Stimulated activated CD4-positive, alpha-beta T cell treated with anti-CD3 and anti-CD28 coated beads, Interleukin-12 subunit alpha, Interleukin-12 subunit beta, amount 100 ng/mL, for 4 hours (primary cell): ENCODE data around the gene OXLD1.

Experiments used
- DNase-seq: peaks from one replicate; pipeline ENCODE4 v3.0.0-alpha.2; 2020

The OXLD1 gene

DNA sequence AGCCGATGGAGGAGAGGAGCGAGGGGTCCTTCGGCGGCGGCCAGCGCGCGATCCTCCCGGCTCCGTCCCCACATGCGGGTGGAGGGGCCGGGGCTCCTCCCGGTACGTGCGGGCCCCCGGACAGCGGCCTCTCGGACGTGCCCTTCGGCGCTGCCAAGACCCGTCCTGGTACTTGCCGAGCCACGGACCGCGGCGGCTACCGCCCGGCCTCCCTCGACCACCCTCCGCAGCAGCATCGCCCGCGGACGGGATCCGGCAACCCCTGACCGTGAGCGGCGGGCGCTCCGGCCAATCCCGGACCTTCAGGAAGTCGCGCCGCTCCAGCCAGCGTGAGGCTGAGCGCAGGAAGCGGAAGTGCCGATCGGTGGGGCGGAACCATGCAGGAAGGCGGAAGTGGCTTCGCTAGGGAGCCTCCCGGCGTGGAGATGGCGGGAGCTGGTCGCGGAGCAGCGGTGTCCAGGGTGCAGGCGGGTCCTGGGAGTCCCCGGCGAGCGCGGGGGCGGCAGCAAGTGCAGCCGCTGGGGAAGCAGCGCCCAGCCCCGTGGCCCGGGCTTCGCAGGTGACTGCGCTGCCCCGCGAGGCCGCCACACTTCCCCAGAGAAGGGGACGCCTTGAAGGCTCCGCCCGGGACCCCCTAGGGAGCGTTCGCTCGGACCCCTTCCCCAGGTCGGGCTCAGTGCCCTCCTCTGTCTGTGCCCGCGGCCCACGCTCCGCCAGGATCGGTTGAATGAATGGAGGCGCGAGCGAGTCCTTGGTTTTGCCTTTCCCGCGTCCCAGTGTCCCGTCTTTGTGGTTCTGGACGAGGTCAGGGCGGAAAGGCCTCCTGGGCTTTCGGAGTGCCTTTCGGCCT lies at the start of gene OXLD1, which contains the start of gene CCDC137:
Gene OXLD1 (minus strand): TSS at position 264 of the 850 bp plus-strand sequence. CDS start 28 bp downstream, at position 236.
Gene CCDC137 (plus strand): TSS at position 396 of the 850 bp plus-strand sequence. CDS start 30 bp downstream, at position 426.
- DNase-seq = peak; percentile 90

DNA sequence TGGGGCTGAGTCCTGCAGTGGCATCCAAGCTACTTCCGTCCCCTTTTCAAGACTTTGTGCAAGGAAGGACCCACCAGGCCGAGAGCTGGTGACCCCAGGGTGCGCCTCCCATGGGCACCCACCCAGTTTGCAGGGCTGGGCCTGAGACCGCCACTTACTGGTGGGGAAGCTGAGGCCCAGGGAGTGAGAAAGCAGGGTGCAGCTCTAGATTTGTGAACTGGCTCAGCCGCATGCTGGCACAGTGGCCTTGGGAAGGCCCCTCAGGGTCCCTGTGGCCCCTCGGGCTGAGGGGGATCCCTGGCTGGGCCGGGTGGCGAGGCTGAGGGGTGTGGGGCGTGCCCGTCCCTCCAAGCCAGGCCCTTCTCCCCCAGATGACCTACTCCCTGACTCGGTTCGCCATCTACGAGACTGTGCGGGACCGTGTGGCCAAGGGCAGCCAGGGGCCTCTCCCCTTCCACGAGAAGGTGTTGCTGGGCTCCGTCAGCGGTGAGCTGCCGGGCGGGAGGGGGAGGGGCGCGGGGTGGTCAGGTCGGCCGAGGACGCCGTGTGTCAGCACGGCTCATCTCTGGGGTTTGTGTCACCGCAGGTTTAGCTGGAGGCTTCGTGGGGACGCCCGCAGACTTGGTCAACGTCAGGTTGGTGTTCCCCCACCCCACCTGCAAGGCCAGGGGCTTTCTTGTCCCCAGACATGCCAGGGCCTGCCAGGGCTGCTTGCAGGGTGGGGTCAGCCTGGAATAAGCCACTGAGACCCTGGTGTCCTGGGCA lies 48.9 kb upstream of the OXLD1 start:
- DNase-seq = no peak

DNA sequence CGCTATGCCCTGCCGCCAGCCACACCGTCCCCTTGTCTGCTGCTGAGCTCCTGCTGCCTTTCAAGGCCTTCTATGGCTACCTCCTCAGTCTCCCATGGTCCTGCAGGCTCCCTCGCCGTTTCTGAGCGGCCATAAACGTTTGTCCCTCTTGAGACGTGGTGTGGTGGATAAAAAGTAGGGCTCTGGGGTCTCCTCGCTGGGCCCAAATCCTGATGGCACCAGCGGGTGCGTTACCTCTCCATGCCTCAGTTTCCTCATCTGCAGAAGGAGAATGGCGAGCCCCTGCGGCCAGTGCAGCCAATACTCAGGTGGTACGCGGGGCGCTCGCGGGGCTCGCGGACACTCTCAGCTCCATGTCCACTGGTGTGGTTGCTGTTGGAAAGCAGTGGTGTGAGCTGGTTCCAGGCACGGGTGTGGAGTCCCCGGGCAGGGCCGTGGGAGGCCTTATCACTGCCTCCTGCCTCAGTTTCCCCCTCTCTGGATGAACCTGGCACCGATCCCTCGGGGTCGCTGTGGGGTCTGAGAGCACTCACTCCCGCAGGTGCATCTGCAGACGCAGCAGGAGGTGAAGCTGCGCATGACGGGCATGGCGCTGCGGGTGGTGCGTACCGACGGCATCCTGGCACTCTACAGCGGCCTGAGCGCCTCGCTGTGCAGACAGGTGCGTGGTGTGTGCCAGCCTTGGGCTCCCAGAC lies 48.2 kb upstream of the OXLD1 start:
- no peak for DNase-seq

DNA sequence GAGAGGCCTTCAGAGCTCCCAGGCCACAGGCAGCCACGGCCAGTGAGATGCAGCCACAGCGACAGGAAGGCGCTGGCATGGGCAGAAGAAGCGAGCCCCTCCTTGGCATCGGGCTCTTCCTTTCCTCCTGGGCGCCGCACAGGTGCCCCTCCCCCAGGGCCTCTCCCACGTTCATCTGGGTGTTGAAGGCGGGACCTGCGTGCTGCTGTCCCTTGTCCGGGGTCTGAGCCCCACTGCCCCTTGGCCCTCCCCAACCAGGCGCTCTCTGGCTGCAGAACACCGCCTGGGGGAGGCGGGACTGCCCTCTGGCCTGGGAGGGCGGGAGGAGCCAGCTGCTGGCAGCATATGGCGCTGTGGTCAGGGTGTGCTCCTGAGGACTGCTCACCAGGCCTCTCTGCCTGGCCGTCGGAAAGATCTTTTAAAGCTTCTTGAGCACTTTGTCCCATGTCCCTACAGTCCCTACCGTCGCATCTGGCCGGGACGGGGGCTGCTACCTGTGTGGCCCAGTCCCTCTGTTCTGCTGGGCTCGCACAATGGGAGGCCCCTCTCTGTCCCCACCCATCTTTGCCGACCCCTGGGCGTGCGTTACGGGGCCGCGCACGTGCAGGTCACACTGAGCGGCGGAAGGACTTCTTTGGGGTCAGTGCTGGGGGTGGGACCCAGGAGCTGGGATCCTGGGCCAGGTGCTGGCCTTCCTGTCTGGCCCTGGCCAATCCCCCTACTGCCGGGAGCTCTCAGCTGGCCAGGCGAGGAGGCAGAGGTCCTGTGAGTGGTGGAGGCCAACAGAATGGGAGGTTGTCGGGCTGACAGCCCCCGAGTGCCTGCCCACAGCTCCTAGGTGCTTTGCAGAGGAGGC lies 47.4 kb upstream of the OXLD1 start:
- no peak for DNase-seq

DNA sequence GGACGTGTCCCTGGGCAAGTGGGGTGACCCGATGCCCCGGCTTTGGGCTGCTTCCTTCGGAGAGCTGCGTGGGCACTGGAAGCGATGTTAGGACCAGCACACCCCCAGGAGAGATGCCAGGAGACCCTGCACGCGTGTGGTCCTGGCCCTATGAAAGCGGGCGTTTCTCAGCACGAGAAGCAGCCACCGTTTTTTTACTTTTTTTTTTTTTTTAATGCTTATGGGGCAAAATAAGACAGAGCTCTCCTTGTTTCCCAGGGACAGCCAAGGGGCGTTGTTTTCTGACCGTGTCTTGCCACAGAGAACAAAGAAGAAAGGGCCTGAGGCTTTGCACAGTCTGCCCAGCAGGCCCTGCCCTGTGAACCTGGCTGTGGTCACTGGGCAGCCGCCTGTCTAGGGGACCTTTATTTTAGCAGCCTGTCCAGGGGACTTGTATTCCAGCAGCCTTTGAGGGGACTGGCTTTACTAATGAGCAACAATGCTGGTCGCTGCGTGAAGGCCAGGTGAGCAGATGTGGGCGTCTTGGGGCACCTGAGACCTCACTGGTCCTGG lies 46.7 kb upstream of the OXLD1 start:
- no peak for DNase-seq

DNA sequence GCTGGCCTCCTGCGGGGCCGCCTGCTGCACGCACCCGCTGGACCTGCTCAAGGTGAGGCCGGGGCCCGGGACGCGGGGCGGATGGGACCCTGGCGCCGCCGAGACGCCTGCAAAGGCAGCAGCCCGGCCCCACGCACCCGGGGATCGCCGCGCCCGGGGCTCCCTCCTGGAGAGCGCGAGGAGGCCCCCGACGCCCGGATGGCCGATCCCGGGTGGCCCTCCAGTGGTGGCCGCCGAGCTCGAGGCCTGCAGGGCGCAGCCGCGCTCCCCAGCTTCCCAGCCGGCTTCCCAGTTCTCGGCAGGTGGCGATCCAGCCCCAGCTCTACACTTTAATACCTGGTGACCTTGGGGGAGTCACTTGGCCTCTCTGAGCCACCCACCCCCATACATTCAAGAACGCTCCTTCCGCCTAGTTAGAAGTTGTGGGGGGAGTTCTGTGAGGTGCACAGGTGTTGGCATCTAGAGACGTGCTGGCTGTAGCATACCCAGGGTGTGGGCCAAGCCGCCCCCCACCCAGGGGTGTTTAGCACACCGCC lies 46.1 kb upstream of the OXLD1 start:
- no peak for DNase-seq

DNA sequence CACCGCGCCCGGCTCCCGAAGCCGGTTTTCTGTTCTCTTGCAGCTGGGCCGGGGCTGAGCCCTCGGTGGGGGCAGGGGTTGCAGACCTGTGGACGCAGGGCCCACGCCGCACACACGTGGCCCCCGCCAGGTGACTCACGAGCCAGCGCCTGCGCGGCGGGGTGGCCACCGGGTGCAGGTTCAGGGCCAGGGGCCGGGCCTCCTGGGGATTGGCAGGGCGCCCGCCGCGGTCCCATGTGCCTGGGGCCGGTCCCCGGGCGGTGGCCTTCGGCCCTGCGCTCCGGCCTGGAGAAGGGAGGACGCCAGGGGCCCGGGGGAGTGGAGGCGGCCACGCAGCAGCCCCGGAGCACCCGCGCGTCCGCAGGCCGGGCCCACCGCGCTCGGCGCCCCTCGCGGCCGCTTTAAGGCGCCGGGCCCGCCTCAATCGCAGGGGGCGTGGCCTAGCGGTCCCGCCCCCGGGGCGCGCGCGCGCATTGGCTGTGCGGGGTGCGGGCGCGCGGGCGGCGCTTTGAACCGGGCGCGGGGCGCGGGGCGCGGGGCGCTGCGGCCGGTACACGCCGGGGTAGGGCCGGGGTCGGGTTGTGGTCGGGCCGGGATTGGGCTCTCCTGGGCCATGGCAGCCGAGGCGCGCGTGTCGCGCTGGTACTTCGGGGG lies 45.5 kb upstream of the OXLD1 start, which contains the start of gene SLC25A10:
Gene SLC25A10 (plus strand): TSS at position 471 of the 654 bp plus-strand sequence. CDS start 143 bp downstream, at position 614.
- peak; percentile 84 for DNase-seq

DNA sequence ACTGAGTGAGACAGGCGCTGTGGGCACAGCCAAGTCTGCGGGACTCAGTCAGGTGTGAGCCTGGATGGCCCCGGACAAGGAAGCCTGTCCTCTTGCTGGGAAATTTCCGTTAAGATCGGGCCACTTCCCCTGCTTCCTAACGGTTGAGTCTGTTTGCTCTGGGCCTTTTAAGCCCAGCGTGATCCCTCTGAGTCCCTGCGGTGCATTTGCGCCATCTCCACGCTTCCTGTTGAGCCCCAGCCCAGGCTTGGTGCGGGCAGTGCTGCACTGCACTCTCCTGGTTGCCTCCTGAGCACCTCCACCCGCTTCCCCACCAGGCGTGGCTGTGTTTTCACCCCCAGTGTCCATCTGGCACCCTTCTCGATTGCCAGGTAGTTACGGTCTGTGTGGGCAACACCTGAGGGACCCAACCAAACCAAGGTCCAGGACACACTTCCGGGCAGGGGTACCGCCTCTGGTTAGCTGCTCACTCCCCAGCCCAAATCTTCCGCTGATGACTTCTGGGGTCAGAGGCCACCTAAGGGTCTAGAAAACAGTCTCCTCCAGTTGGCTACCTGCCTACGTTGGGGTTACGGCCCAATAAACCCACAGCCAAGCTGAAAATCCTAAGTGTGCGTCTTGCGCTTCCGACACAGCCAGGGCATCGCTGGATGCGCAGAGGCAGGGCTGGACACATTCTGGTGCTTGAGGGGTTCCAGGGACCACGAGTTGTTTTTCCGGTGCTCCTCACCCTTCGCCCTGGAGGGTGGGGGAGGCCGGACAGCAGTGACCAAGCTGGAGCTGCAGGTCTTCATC lies 44.3 kb upstream of the OXLD1 start:
- DNase-seq = no peak

DNA sequence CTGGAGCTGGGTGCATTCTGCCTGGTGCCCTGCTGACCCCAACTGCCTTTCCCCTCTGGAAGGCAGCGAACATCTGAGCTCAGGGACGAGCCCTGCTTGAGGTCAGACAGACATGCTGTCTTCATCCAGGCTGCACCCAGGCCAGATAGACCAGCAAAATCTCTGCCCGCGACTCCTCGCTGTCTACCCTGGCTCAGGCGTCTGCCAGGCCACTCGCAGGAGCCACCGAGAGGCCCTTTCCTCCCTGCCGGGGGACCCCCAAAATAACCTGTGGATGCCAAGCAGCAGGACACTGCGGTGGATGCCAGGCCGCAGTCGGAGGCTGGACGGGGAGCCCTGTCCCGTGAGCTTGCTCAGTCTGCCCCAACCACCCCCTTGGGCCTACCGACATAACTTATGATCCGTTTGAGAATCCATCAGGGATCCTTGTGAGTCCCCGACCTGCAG lies 42.4 kb upstream of the OXLD1 start:
- no peak for DNase-seq

DNA sequence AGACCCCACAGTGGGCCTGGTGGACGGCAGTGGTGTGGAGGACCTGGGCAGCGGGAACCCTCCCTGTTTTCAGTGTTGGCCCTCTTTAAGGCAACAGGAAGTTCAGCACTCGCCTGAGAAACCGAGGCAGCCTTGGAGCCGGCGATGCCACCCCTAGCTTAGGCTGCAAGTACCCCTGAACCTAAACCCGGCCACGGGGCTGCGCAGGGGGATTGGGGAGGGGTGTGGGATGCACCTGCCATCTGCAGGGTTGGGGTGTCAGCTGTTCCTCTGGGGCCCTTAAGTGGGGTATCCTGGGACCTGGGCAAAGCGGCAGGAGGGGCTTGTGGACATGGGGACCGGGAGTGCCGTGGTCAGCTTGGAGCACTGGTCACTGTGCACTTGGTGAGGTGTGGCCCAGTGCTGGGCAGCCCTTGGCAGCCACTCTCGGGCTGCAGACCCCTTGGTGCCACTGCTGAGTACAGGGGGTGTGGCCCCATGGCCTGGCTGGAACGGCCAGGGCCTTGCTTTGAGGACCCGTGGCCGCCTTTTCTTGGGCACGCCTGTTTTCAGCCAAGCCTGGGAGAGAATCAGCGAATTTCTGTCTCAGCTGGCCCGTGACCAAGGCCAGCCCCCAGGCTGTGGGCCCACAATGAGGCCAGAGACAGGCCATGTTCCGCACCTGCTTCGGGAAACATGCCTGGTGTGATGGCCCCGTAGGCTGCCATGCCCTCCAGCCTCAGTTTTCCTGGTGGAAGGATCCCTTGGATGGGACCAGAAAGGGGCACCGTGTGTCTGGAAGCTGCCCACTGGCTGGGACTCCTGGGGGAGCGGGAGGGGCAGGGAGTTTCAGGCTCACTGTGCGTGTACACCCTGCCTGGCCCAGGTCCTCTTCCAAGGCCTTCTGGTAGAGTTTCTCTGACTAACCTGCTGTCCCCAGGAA lies 41.6 kb upstream of the OXLD1 start:
- no peak for DNase-seq

DNA sequence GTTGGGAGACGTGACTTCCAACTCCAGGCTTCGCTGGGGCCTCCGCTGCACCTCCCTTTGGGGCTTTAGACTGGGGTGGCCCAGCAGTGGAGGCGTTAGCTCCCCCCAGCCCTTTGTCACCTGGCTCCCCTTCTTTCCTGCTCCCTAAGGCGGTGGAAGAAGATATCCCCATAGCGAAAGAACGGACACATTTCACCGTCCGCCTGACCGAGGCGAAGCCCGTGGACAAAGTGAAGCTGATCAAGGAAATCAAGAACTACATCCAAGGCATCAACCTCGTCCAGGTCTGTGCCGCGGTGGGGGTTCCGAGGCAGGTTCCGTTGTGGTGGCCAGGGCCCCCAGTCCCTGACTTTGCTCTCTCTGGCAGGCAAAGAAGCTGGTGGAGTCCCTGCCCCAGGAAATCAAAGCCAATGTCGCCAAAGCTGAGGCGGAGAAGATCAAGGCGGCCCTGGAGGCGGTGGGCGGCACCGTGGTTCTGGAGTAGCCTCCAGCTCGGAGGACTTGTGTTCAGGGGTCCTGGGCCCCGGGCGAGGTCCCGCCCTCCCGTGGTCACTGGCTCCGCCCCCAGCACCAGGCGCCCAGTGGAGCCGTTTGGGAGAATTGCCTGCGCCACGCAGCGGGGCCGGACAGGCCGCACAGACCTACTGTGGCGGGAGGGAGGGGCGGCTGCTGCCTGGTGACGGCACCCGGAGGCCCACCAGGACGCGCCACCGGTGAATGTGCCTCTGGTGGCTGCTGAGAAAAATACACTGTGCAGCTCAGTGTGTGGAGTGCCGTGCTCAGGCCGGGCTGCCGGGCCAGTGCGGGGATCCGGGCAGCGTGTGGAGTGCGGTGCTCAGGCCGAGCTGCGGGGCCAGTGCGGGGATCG lies 40.6 kb upstream of the OXLD1 start:
- no peak for DNase-seq

DNA sequence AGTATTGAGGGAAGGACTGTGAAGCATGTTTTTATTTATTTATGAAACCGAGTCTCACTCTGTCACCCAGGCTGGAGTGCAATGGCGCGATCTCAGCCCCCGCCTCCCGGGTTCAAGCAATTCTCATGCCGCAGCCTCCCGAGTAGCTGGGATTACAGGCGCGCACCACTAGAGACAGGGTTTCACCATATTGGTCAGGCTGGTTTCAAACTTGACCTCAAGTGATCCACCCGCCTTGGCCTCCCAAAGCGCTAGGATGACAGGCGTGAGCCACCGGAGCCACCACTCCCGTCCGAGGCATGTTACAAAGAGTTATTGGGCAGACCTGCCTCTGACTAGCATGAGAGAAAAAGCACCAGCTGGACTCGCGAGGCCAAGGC lies 39.8 kb upstream of the OXLD1 start:
- DNase-seq = no peak

DNA sequence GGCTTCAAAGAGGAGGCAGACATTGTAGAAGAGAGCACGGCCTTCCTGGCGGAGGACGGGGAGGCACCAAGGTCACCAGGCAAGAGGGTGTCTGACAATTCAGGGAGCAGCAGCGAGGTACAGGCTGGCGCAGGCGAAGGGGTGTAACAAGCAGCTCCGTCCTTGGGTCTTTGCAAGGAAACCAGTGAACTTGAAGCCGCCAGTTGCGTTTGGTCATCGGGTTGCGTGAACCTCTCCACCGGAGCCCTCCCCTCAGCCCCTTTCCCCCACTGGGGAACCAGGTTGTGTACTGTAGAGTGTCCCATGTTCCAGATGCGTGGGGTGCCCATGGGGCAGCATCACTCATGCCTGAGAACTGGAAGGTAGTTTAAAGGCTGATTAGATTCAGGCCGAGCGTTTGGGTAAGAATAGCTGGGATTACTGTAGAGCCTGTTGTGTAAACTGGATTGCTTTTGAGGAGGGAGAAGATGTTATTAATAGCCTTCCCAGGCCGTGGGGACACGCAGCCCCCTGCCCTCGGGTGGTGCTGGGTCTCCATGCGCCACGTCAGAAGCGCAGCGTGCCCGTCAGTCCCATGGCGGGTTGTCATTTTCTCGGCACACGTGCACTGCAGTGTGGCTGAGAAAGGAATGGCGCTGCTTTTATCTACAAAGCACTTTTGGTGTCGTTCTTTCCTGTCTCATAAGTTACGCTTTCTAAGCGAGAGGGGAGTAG lies 39.3 kb upstream of the OXLD1 start:
- DNase-seq = no peak

DNA sequence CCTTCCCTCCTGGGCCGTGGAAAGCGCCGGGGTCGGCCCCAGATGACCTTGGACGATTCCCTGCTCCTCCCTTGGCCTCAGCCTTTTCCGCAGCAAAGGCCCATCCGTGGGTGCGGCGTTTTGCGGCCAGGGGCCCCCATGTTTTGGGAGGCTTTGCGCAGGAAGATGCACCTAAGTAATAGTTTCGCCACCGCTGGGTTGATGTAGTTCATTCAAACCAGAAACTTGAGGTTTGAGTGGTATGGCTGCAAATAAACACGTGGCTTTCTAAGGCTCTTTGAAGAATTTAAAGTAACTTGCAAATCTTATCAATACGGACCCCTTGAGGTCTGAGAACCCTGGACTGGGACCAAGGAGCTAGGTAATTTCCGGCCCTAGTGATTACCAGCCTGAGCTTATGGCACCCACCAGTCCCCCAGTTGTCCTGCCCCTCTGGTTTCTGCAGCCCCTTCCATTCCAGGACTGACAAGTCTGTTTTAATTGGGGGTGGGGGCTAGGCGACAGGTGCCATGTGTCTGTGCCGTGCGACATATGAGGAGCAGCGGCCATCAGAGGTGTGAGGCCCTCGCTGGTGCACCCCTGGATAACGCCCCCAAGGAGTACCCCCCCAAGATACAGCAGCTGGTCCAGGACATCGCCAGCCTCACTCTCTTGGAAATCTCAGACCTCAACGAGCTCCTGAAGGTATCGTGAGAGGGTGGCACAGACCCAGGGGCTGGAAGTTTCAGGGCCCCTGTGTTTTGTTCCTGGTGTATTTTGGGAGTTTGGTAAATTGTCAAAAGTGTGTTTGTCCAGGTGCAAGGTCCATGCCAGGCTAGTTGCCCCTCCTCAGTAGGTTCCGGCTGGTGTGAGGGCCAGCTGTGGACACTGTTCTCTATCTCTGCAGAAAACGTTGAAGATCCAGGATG lies 37.6 kb upstream of the OXLD1 start:
- DNase-seq = no peak

DNA sequence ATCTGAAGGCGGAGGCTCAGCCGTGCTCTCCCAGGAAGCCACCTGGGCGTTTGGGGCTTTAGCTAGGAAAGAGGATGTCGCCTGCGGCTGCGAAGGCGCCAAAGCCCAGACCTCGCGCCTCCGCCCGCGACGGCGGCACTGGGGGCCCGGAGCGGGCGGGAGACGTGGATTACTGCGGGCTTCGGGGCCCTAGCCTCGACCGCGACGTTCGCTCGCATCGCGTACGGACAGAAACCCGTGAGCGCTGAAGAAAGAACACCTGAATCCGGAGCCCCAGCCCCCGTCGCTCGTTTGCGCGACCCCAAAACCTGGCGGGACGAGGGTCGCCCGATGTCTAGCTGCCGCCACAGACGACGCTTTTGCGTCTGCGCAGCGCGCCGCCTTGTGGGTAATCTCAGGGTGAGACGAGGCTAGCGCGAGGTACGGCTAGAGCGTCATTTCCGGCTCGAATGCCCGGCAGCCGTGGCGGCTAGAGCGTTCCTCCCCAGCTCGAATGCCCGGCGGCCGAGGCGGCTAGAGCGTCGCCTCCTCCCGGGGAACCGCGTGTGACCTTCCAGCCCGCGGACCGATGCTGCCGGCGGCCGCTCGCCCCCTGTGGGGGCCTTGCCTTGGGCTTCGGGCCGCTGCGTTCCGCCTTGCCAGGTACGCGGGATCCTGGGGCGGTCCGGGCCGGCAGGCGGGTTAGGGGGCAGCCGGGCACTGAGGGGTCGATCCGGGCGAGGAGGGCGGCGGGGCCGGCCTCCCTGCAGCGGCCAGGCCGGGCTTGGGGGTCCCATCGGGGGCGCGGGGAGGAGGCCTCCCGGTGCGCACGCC lies 36.7 kb upstream of the OXLD1 start, which contains the start of gene MRPL12:
Gene MRPL12 (plus strand): TSS at position 434 of the 813 bp plus-strand sequence. CDS start 135 bp downstream, at position 569.
- DNase-seq = peak; percentile 85
